GM21360 (cell line): ENCODE measurements around the gene CTBP2.
"Not testable (repeated sequence)": the region's sequence is repeated elsewhere in the genome, so short reads cannot be mapped to it uniquely, and the experiment has no call there.

Experiments used
- ATAC-seq: cut with Tn5 transposase; IDR thresholded peaks from one replicate; pipeline ENCODE4 v1.9.1; 2021; ENCODE audit warnings: mild to moderate bottlenecking, moderate library complexity; ENCODE audit not compliant: unreplicated experiment

Gene CTBP2

GRCh38 chr10:125186431-125187170 is 26.2 kb upstream of the CTBP2 start:
- no peak for ATAC-seq

- ATAC-seq, result not testable (repeated sequence)
Observed at GRCh38 chr10:125179107-125179506, 18.7 kb upstream of the CTBP2 start.

GRCh38 chr10:125177641-125178640 is 17.6 kb upstream of the CTBP2 start:
- ATAC-seq, result no peak

GRCh38 chr10:125175807-125176206 is 15.4 kb upstream of the CTBP2 start:
- no peak for ATAC-seq

GRCh38 chr10:125174360-125174759 is 14.0 kb upstream of the CTBP2 start:
- ATAC-seq, result no peak

- no peak for ATAC-seq
Observed at GRCh38 chr10:125172694-125173093, 12.3 kb upstream of the CTBP2 start.

GRCh38 chr10:125171402-125172306 is 11.3 kb upstream of the CTBP2 start:
- no peak for ATAC-seq

GRCh38 chr10:125169915-125170314 is 9.6 kb upstream of the CTBP2 start:
- ATAC-seq, result no peak

- no peak for ATAC-seq
Observed at GRCh38 chr10:125169279-125169678, 8.9 kb upstream of the CTBP2 start.

GRCh38 chr10:125166658-125167057 is 6.3 kb upstream of the CTBP2 start:
- no peak for ATAC-seq

- no peak for ATAC-seq
Observed at GRCh38 chr10:125165584-125166573, 5.5 kb upstream of the CTBP2 start.

GRCh38 chr10:125164421-125164820 is 4.1 kb upstream of the CTBP2 start:
- no peak for ATAC-seq

GRCh38 chr10:125163803-125164202 is 3.4 kb upstream of the CTBP2 start:
- ATAC-seq, result no peak

GRCh38 chr10:125163312-125163711 is 2.9 kb upstream of the CTBP2 start:
- ATAC-seq, result not testable (repeated sequence)

GRCh38 chr10:125162120-125162931 is 2.0 kb upstream of the CTBP2 start:
- no peak for ATAC-seq

- no peak for ATAC-seq
Observed at GRCh38 chr10:125161707-125162119, 1.4 kb upstream of the CTBP2 start.

GRCh38 chr10:125160856-125161706 is 718 bp upstream of the CTBP2 start:
- no peak for ATAC-seq

- ATAC-seq, result no peak
Observed at GRCh38 chr10:125159486-125159931, 854 bp downstream of the CTBP2 start.
